ENCODE results near the gene AP3D1. TPM values are rescaled to one million over a fixed set of nuclear protein-coding genes. Genes with fewer than 3 reads are reported as not detected.

The AP3D1 gene
- total and polyA plus RNA-seq, 9 of the 15 experiments (the other 6 are each of a cell fraction or from before 2014, with no cell fraction given), result 1.2 to 86.1 (median 35.9) TPM

GRCh38 chr19:2171349-2172145, 20.2 kb upstream of the AP3D1 start (continued):
- TF ChIP-seq ATF1 (CRISPR knock-in tag; IDR thresholded peaks at IDR 0.05) (no peak), ATF1 (tag; IDR thresholded peaks at IDR 0.05) (peak; percentile 33; the same call in 1 of the 2 replicates), ZNF197 (CRISPR knock-in tag; IDR thresholded peaks at IDR 0.05; ENCODE audit: low read depth) (no peak), PML (IDR thresholded peaks at IDR 0.05; ENCODE audit: low read length) (peak; percentile 82), MTA2 (IDR thresholded peaks at IDR 0.05; ENCODE audit: low read depth) (peak; percentile 90), EZH2 (IDR thresholded peaks at IDR 0.05; ENCODE audit: borderline replicate concordance, low read depth, low read length) (no peak), POLR2AphosphoS5 (IDR thresholded peaks at IDR 0.05; ENCODE audit: control insufficient read depth, insufficient read depth, low read depth, low read length) (peak; percentile 75), CSDE1 (IDR thresholded peaks at IDR 0.05) (no peak), SMC3 (conservative IDR thresholded peaks at IDR 0.05; ENCODE audit: insufficient read depth, low read depth, low read length) (no peak), RUNX1 (IDR thresholded peaks at IDR 0.05; ENCODE audit: low read depth) (0 out of 2 replicates have a peak, but pooled peaks have one; percentile 36), HNRNPUL1 (IDR thresholded peaks at IDR 0.05; ENCODE audit: low read length) (no peak), PBX2 (CRISPR knock-in tag; IDR thresholded peaks at IDR 0.05; ENCODE audit: low read depth) (no peak), PBX2 (tag; conservative IDR thresholded peaks at IDR 0.05; ENCODE audit: low read depth) (peak; percentile 75), CBFA2T3 (IDR thresholded peaks at IDR 0.05) (peak; percentile 94), TEAD1 (CRISPR knock-in tag; IDR thresholded peaks at IDR 0.05) (peak in 1 of 2 experiments; percentile 48; a peak in 1 of 4 replicates), SMARCB1 (IDR thresholded peaks at IDR 0.05; ENCODE audit: insufficient read length, low read depth) (no peak), BHLHE40 (IDR thresholded peaks at IDR 0.05; ENCODE audit: low read length) (peak; percentile 59)
